OCI-LY7 (cell line): ENCODE measurements around the gene FKBP14. TPM values are rescaled to one million over a fixed set of nuclear protein-coding genes. Genes with fewer than 3 reads are reported as not detected.

ENCODE experiments used
- BruUV-seq: library from RNA; stranded (reverse); fragments of 400-500 nt; replicated peaks from 2 replicates; lab custom pipeline; 2021; lab: Mats Ljungman, UMichigan
- CTCF ChIA-PET: fragments of 300-600 bp; sonication (Branson Sonifier 250); formaldehyde crosslinking; loops from one replicate; lab custom pipeline; 2022; ENCODE audit warnings: antibody characterized with exemption; ENCODE audit not compliant: unreplicated experiment; lab: Charles Lee
- POLR2A ChIA-PET: fragments of 300-600 bp; sonication (Branson Sonifier 250); formaldehyde crosslinking; loops from one replicate; lab custom pipeline; 2022; ENCODE audit warnings: antibody characterized with exemption; lab: Charles Lee
- DNase-seq: peaks from one replicate; pipeline ENCODE4 v3.0.0-alpha.2; 2015; ENCODE audit warnings: low spot score
- H2AFZ ChIP-seq: fragments of 200-600 bp; sonication (generic), shearing (Covaris generic); 2 replicates; pipeline ENCODE4 v1.6.1; 2014; ENCODE audit warnings: mild to moderate bottlenecking, antibody characterized with exemption, low read length, moderate library complexity
- H3K27ac ChIP-seq: fragments of 200-600 bp; sonication (generic); 2 replicates; pipeline ENCODE4 v1.5.1; 2014; ENCODE audit warnings: mixed run types, low read depth, mild to moderate bottlenecking, moderate library complexity, low read length, inconsistent platforms; ENCODE audit not compliant: poor library complexity, severe bottlenecking
- H3K36me3 ChIP-seq: fragments of 200-600 bp; sonication (generic); 2 replicates; pipeline ENCODE4 v1.6.1; 2014; ENCODE audit warnings: mild to moderate bottlenecking, antibody characterized with exemption, low read length, moderate library complexity, mixed read lengths; ENCODE audit not compliant: insufficient read depth
- H3K4me1 ChIP-seq: fragments of 200-600 bp; sonication (generic); 2 replicates; pipeline ENCODE4 v1.5.1; 2014; ENCODE audit warnings: mild to moderate bottlenecking, low read length; ENCODE audit not compliant: insufficient read depth, poor library complexity, severe bottlenecking
- H3K4me2 ChIP-seq: fragments of 200-600 bp; sonication (generic); 2 replicates; pipeline ENCODE4 v1.6.1; 2014; ENCODE audit warnings: mild to moderate bottlenecking, low read length
- H3K4me3 ChIP-seq: fragments of 200-600 bp; sonication (generic); 2 replicates; pipeline ENCODE4 v1.5.1; 2014; ENCODE audit warnings: mild to moderate bottlenecking, low read depth, low read length; ENCODE audit not compliant: poor library complexity, severe bottlenecking
- H3K79me2 ChIP-seq: fragments of 200-600 bp; sonication (generic); 2 replicates; pipeline ENCODE4 v1.6.1; 2016; ENCODE audit warnings: low read depth, mild to moderate bottlenecking, low read length, moderate library complexity, mixed read lengths; ENCODE audit not compliant: insufficient read depth
- H3K9me2 ChIP-seq: fragments of 200-600 bp; sonication (generic); 2 replicates; pipeline ENCODE4 v1.6.1; 2016; ENCODE audit warnings: mild to moderate bottlenecking, low read length, mixed read lengths; ENCODE audit not compliant: insufficient read depth
- H3K9me3 ChIP-seq: fragments of 200-600 bp; sonication (generic); 2 replicates; pipeline ENCODE4 v1.6.1; 2014; ENCODE audit warnings: mild to moderate bottlenecking, mixed run types, low read length, mixed read lengths
- H4K20me1 ChIP-seq: fragments of 200-600 bp; sonication (generic); 2 replicates; pipeline ENCODE4 v1.6.1; 2014; ENCODE audit warnings: mild to moderate bottlenecking, antibody characterized with exemption, low read length, moderate library complexity, mixed read lengths; ENCODE audit not compliant: insufficient read depth
- EZH2phosphoT487 ChIP-seq: fragments of 200-600 bp; sonication (generic); IDR thresholded peaks from 2 replicates; pipeline ENCODE4 v1.6.1; 2018; ENCODE audit warnings: low read depth, borderline replicate concordance, mild to moderate bottlenecking, mixed run types, antibody characterized with exemption, low read length, moderate library complexity, mixed read lengths
- intact Hi-C: fragments of 100-400 bp; cut with micrococcal nuclease; formaldehyde crosslinking; loops from one replicate; pipeline ENCODE4 v1.10.0; 2022; ENCODE audit not compliant: unreplicated experiment
- total RNA-seq, 2 experiments: library from RNA; depleted of rRNA in 1 of 2; stranded (reverse); fragments of >200 nt in 1 of 2; shearing (Covaris generic) in 1 of 2; gene quantifications; 2 replicates each; pipeline ENCODE4 v1.2.3, GENCODE V29; 2014 to 2022
- TF ChIP-seq, protein P1 (sequence below): fragments of 200-600 bp; sonication (generic); conservative IDR thresholded peaks from 2 replicates; pipeline ENCODE4 v1.5.1; 2014; ENCODE audit warnings: mild to moderate bottlenecking, antibody characterized with exemption, low read length, moderate library complexity, mixed read lengths

The FKBP14 gene
- total RNA-seq, 2 experiments from 2014 or later: 5.3 to 15.9 TPM

DNA sequence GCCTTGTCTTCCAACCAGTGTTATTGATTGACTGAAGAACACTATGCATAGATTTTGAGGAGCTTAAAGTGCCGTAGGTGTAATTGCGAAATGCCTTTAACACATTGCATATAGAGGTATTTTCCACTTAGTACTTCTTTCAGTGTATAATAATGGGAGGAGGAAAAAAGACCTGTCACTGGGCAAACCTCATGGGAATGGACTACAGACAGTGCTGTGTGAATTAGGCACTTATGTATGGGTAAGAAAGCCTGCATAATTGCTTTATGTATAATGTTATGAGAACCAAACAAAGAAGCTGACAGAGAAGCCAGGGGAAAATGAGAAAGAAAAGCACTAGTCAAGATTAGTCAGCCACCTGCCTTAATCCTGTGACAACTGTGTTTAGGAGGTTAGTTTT lies 24.5 kb downstream of the FKBP14 start:
- TF ChIP-seq, protein P1, sequence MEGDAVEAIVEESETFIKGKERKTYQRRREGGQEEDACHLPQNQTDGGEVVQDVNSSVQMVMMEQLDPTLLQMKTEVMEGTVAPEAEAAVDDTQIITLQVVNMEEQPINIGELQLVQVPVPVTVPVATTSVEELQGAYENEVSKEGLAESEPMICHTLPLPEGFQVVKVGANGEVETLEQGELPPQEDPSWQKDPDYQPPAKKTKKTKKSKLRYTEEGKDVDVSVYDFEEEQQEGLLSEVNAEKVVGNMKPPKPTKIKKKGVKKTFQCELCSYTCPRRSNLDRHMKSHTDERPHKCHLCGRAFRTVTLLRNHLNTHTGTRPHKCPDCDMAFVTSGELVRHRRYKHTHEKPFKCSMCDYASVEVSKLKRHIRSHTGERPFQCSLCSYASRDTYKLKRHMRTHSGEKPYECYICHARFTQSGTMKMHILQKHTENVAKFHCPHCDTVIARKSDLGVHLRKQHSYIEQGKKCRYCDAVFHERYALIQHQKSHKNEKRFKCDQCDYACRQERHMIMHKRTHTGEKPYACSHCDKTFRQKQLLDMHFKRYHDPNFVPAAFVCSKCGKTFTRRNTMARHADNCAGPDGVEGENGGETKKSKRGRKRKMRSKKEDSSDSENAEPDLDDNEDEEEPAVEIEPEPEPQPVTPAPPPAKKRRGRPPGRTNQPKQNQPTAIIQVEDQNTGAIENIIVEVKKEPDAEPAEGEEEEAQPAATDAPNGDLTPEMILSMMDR: no peak
- TF ChIP-seq EZH2phosphoT487: no peak
- Histone ChIP-seq H3K4me2 (no peak overlapping the region), H3K79me2 (no peaks in the 10 kb centered on the region), H3K9me2 (no peaks in the 10 kb centered on the region), H3K4me1 (no peaks in the 10 kb centered on the region), H3K36me3 (no peaks in the 10 kb centered on the region), H4K20me1 (no peaks in the 10 kb centered on the region), H3K27ac (no peak overlapping the region), H2AFZ (no peak overlapping the region), H3K9me3 (peaks cover 8% of the 10 kb centered on the region; the same call in 1 of the 2 replicates), H3K4me3 (no peak overlapping the region)
- no TSS peak for BruUV-seq
- ChIA-PET POLR2A (interaction anchor here (0.6 kb wide), 1 partner anchor 978 kb away, joined by 3 read pairs; no protein-coding TSS in a partner anchor), CTCF (no interaction called here)
- no peak for DNase-seq
- intact Hi-C loops: no loop called here

DNA sequence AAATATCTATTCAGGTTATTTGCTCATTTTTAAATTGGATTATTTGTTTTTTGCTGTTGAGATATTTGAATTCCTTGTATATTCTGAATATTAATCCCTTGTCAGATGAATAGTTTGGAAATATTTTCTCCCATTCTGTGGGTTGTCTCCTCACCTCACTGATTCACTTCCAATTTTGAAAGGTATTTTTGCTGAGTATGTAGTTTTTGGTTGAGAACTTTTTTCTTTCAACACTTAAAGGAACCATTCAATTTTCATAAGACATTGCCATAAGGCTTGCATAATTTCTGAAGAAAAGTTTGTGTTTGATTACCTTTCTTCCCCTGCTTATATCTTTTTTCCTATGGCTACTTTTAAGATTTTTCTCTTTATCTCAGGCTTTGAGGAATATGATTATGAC lies 28.0 kb downstream of the FKBP14 start:
- intact Hi-C loops: no loop called here
- Histone ChIP-seq H3K79me2 (no peaks in the 10 kb centered on the region), H3K27ac (no peak overlapping the region), H3K9me3 (peaks cover 22% of the 10 kb centered on the region; the same call in 1 of the 2 replicates), H3K4me1 (no peaks in the 10 kb centered on the region), H3K4me2 (no peak overlapping the region), H4K20me1 (no peaks in the 10 kb centered on the region), H3K36me3 (no peaks in the 10 kb centered on the region; the same call in 1 of the 2 replicates), H2AFZ (no peak overlapping the region), H3K9me2 (no peaks in the 10 kb centered on the region), H3K4me3 (no peak overlapping the region)
- POLR2A ChIA-PET: interaction anchor here (0.6 to 1.2 kb wide), 2 partner anchors 14 to 132 kb away, joined by 3 read pairs; no protein-coding TSS in a partner anchor
- CTCF ChIA-PET: no interaction called here
- TF ChIP-seq EZH2phosphoT487: no peak
- TF ChIP-seq, protein P1: no peak
- no peak for DNase-seq
- no TSS peak for BruUV-seq

DNA sequence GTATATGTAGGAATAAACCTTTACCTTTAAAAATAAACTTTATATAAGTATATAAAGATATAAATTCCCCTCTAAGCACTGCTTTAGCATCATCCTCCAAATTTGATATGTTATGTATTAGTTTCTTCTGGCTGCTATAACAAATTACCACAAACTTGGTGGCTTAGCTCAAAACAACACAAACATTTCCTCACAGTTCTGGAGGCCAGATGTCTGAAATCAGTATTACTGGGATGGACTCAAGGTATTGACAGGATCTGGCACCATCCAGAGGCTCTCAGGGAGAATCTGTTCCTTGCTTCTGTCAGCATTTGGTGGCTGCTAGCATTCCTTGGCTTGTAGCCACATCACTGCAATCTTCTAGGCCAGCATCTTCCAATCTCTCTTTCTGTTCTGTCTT lies 30.2 kb downstream of the FKBP14 start:
- ChIA-PET CTCF (no interaction called here), POLR2A (interaction anchor here (0.8 to 1.3 kb wide), 2 partner anchors 8 to 65 kb away, joined by 3 to 5 read pairs; no protein-coding TSS in a partner anchor)
- TF ChIP-seq, protein P1: no peak
- TF ChIP-seq EZH2phosphoT487: no peak

More for the DNA sequence above, 30.2 kb downstream of the FKBP14 start:
- Histone ChIP-seq H3K36me3 (no peaks in the 10 kb centered on the region; the same call in 1 of the 2 replicates), H3K27ac (no peak overlapping the region), H3K9me3 (peaks cover 33% of the 10 kb centered on the region), H3K9me2 (no peaks in the 10 kb centered on the region), H3K4me2 (no peak overlapping the region), H4K20me1 (no peaks in the 10 kb centered on the region), H3K4me1 (no peaks in the 10 kb centered on the region), H2AFZ (no peak overlapping the region), H3K79me2 (no peaks in the 10 kb centered on the region), H3K4me3 (no peak overlapping the region)
- DNase-seq: no peak
- intact Hi-C loops: no loop called here
- no TSS peak for BruUV-seq
